HEK293 (cell line): ENCODE data around the gene ATAD1.

Experiments used
- HOXC10 ChIP-seq: sonication (generic); formaldehyde crosslinking; IDR thresholded peaks from 2 replicates; pipeline ENCODE4 v1.8.1; 2023; ENCODE audit warnings: mild to moderate bottlenecking, missing genetic modification reagents
- KLF17 ChIP-seq: fragments of 450-650 bp; formaldehyde crosslinking; IDR thresholded peaks from 2 replicates; pipeline ENCODE4 v1.5.1; 2016; ENCODE audit warnings: missing biosample characterization, missing genetic modification characterization
- KLF8 ChIP-seq: fragments of 450-650 bp; formaldehyde crosslinking; IDR thresholded peaks from 2 replicates; pipeline ENCODE4 v1.5.1; 2016; ENCODE audit warnings: missing biosample characterization, missing genetic modification characterization
- PBX3 ChIP-seq: sonication (generic); formaldehyde crosslinking; IDR thresholded peaks from 2 replicates; pipeline ENCODE4 v1.8.1; 2022; ENCODE audit warnings: mild to moderate bottlenecking, moderate library complexity, missing genetic modification reagents
- ZBTB1 ChIP-seq: fragments of 450-650 bp; formaldehyde crosslinking; IDR thresholded peaks from 2 replicates; pipeline ENCODE4 v1.5.1; 2016; ENCODE audit warnings: missing biosample characterization, missing genetic modification characterization
- ZBTB11 ChIP-seq: fragments of 450-650 bp; formaldehyde crosslinking; conservative IDR thresholded peaks from 2 replicates; pipeline ENCODE4 v1.5.1; 2016; ENCODE audit warnings: low read depth, missing biosample characterization, missing genetic modification characterization
- ZFP3 ChIP-seq: fragments of 450-650 bp; formaldehyde crosslinking; IDR thresholded peaks from 2 replicates; pipeline ENCODE4 v1.5.1; 2016; ENCODE audit warnings: low read depth, missing biosample characterization, missing genetic modification characterization
- ZNF10 ChIP-seq: fragments of 450-650 bp; formaldehyde crosslinking; IDR thresholded peaks from 2 replicates; pipeline ENCODE4 v1.5.1; 2017; ENCODE audit warnings: missing biosample characterization, missing genetic modification characterization
- ZNF112 ChIP-seq: fragments of 450-650 bp; formaldehyde crosslinking; IDR thresholded peaks from 2 replicates; pipeline ENCODE4 v1.5.0; 2017; ENCODE audit warnings: missing biosample characterization, missing genetic modification characterization
- ZNF114 ChIP-seq: fragments of 450-650 bp; formaldehyde crosslinking; IDR thresholded peaks from 2 replicates; pipeline ENCODE4 v1.5.0; 2017; ENCODE audit warnings: missing biosample characterization, missing genetic modification characterization
- ZNF132 ChIP-seq: fragments of 450-650 bp; formaldehyde crosslinking; IDR thresholded peaks from 2 replicates; pipeline ENCODE4 v1.5.1; 2017; ENCODE audit warnings: missing biosample characterization, missing genetic modification characterization, borderline replicate concordance
- ZNF366 ChIP-seq: fragments of 450-650 bp; formaldehyde crosslinking; conservative IDR thresholded peaks from 2 replicates; pipeline ENCODE4 v1.5.1; 2016; ENCODE audit warnings: missing biosample characterization, missing genetic modification characterization
- ZNF404 ChIP-seq: fragments of 450-650 bp; formaldehyde crosslinking; IDR thresholded peaks from 2 replicates; pipeline ENCODE4 v1.5.1; 2017; ENCODE audit warnings: missing biosample characterization, missing genetic modification characterization
- ZNF600 ChIP-seq: fragments of 450-650 bp; formaldehyde crosslinking; IDR thresholded peaks from 2 replicates; pipeline ENCODE4 v1.5.1; 2016; ENCODE audit warnings: missing biosample characterization, missing genetic modification characterization
- ZNF610 ChIP-seq: fragments of 450-650 bp; formaldehyde crosslinking; IDR thresholded peaks from 2 replicates; pipeline ENCODE4 v1.5.1; 2016; ENCODE audit warnings: missing biosample characterization, missing genetic modification characterization, borderline replicate concordance
- ZNF629 ChIP-seq: fragments of 450-650 bp; formaldehyde crosslinking; IDR thresholded peaks from 2 replicates; pipeline ENCODE4 v1.5.1; 2017; ENCODE audit warnings: missing biosample characterization, missing genetic modification characterization
- ZNF664 ChIP-seq: fragments of 450-650 bp; formaldehyde crosslinking; IDR thresholded peaks from 2 replicates; pipeline ENCODE4 v1.5.1; 2016; ENCODE audit warnings: missing biosample characterization, missing genetic modification characterization
- ZNF701 ChIP-seq: fragments of 450-650 bp; formaldehyde crosslinking; IDR thresholded peaks from 2 replicates; pipeline ENCODE4 v1.5.1; 2016; ENCODE audit warnings: missing biosample characterization, missing genetic modification characterization
- ZNF768 ChIP-seq: fragments of 450-650 bp; formaldehyde crosslinking; IDR thresholded peaks from 2 replicates; pipeline ENCODE4 v1.5.1; 2018; ENCODE audit warnings: missing biosample characterization, mild to moderate bottlenecking, missing genetic modification characterization
- ZNF843 ChIP-seq: fragments of 450-650 bp; formaldehyde crosslinking; IDR thresholded peaks from 2 replicates; pipeline ENCODE4 v1.5.1; 2016; ENCODE audit warnings: missing biosample characterization, missing genetic modification characterization
- ZSCAN30 ChIP-seq: fragments of 450-650 bp; IDR thresholded peaks from 2 replicates; pipeline ENCODE4 v1.5.1; 2018; ENCODE audit warnings: missing biosample characterization, mild to moderate bottlenecking, missing genetic modification characterization, moderate library complexity
- TF ChIP-seq, protein P1 (sequence below): fragments of 450-650 bp; formaldehyde crosslinking; IDR thresholded peaks from 2 replicates; pipeline ENCODE4 v1.5.1; 2016; ENCODE audit warnings: missing biosample characterization, missing genetic modification characterization, borderline replicate concordance
- TF ChIP-seq, protein P2 (sequence below): fragments of 450-650 bp; formaldehyde crosslinking; IDR thresholded peaks from 2 replicates; pipeline ENCODE4 v1.5.0; 2017; ENCODE audit warnings: missing biosample characterization, missing genetic modification characterization, borderline replicate concordance
- TF ChIP-seq, protein P3 (sequence below): fragments of 450-650 bp; formaldehyde crosslinking; IDR thresholded peaks from 2 replicates; pipeline ENCODE4; 2016; ENCODE audit warnings: missing biosample characterization, missing genetic modification characterization

Gene ATAD1

DNA sequence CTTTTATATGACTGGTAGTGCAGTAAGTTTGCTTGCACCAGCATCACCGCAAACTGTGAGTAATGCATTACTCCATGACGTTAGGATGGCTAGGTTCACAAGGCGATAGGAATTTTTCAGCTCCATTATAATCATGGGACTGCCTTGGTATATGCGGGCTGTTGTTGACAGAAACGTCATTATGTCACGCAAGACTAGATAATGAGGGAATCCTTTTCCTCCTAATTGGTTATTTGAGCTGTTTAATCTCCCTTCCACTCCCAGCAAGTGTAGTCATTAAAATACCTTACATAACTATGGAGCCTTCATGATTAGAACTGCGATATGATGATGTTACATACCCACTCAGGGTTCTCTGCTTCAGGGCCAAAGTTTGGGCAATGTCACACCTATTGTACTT lies 28.0 kb upstream of the ATAD1 start (continued):
- TF ChIP-seq ZSCAN30 (tag by site-specific recombination) (peak; percentile 93), ZNF664 (tag by site-specific recombination) (no peak), ZNF629 (tag by site-specific recombination) (peak; percentile 100), ZFP3 (tag by site-specific recombination) (no peak), ZNF404 (tag by site-specific recombination) (no peak), ZNF366 (tag by site-specific recombination) (peak; percentile 100), ZNF114 (no peak), ZNF768 (tag by site-specific recombination) (no peak), PBX3 (CRISPR knock-in tag) (no peak), ZNF600 (peak; percentile 90), ZNF701 (tag by site-specific recombination) (no peak), HOXC10 (no peak), ZNF610 (peak; percentile 76; the same call in 1 of the 2 replicates), KLF17 (tag by site-specific recombination) (peak; percentile 99), ZBTB1 (tag by site-specific recombination) (peak; percentile 99), ZNF132 (tag by site-specific recombination) (no peak), KLF8 (tag by site-specific recombination) (peak; percentile 99), ZNF112 (no peak), ZNF843 (tag by site-specific recombination) (peak; percentile 99), ZBTB11 (no peak), ZNF10 (tag by site-specific recombination) (peak; percentile 90)
- TF ChIP-seq, protein P1, sequence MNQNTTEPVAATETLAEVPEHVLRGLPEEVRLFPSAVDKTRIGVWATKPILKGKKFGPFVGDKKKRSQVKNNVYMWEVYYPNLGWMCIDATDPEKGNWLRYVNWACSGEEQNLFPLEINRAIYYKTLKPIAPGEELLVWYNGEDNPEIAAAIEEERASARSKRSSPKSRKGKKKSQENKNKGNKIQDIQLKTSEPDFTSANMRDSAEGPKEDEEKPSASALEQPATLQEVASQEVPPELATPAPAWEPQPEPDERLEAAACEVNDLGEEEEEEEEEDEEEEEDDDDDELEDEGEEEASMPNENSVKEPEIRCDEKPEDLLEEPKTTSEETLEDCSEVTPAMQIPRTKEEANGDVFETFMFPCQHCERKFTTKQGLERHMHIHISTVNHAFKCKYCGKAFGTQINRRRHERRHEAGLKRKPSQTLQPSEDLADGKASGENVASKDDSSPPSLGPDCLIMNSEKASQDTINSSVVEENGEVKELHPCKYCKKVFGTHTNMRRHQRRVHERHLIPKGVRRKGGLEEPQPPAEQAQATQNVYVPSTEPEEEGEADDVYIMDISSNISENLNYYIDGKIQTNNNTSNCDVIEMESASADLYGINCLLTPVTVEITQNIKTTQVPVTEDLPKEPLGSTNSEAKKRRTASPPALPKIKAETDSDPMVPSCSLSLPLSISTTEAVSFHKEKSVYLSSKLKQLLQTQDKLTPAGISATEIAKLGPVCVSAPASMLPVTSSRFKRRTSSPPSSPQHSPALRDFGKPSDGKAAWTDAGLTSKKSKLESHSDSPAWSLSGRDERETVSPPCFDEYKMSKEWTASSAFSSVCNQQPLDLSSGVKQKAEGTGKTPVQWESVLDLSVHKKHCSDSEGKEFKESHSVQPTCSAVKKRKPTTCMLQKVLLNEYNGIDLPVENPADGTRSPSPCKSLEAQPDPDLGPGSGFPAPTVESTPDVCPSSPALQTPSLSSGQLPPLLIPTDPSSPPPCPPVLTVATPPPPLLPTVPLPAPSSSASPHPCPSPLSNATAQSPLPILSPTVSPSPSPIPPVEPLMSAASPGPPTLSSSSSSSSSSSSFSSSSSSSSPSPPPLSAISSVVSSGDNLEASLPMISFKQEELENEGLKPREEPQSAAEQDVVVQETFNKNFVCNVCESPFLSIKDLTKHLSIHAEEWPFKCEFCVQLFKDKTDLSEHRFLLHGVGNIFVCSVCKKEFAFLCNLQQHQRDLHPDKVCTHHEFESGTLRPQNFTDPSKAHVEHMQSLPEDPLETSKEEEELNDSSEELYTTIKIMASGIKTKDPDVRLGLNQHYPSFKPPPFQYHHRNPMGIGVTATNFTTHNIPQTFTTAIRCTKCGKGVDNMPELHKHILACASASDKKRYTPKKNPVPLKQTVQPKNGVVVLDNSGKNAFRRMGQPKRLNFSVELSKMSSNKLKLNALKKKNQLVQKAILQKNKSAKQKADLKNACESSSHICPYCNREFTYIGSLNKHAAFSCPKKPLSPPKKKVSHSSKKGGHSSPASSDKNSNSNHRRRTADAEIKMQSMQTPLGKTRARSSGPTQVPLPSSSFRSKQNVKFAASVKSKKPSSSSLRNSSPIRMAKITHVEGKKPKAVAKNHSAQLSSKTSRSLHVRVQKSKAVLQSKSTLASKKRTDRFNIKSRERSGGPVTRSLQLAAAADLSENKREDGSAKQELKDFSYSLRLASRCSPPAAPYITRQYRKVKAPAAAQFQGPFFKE = no peak
- TF ChIP-seq, protein P2, sequence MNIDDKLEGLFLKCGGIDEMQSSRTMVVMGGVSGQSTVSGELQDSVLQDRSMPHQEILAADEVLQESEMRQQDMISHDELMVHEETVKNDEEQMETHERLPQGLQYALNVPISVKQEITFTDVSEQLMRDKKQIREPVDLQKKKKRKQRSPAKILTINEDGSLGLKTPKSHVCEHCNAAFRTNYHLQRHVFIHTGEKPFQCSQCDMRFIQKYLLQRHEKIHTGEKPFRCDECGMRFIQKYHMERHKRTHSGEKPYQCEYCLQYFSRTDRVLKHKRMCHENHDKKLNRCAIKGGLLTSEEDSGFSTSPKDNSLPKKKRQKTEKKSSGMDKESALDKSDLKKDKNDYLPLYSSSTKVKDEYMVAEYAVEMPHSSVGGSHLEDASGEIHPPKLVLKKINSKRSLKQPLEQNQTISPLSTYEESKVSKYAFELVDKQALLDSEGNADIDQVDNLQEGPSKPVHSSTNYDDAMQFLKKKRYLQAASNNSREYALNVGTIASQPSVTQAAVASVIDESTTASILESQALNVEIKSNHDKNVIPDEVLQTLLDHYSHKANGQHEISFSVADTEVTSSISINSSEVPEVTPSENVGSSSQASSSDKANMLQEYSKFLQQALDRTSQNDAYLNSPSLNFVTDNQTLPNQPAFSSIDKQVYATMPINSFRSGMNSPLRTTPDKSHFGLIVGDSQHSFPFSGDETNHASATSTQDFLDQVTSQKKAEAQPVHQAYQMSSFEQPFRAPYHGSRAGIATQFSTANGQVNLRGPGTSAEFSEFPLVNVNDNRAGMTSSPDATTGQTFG (tag by site-specific recombination) = no peak
- TF ChIP-seq, protein P3, sequence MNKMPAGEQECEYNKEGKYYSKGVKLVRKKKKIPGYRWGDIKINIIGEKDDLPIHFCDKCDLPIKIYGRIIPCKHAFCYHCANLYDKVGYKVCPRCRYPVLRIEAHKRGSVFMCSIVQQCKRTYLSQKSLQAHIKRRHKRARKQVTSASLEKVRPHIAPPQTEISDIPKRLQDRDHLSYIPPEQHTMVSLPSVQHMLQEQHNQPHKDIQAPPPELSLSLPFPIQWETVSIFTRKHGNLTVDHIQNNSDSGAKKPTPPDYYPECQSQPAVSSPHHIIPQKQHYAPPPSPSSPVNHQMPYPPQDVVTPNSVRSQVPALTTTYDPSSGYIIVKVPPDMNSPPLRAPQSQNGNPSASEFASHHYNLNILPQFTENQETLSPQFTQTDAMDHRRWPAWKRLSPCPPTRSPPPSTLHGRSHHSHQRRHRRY (tag by site-specific recombination) = no peak
